ENCODE results near the gene FTO.

- peak; percentile 74 for TF ChIP-seq CTCF (IDR thresholded peaks at IDR 0.05; ENCODE audit: insufficient read depth, low read length, poor library complexity, severe bottlenecking)
- no peak for TF ChIP-seq EZH2phosphoT487 (conservative IDR thresholded peaks at IDR 0.05; ENCODE audit: low read length)
Measured at GRCh38 chr16:54193665-54194333, 489.8 kb downstream of the FTO start.
